GM10266 (cell line): Measurements from ENCODE around the gene TSPAN13.

Source experiments
- DNase-seq: peaks from one replicate; pipeline ENCODE4 v3.0.0; 2012; ENCODE audit errors: extremely low spot score
- CTCF ChIP-seq: IDR thresholded peaks from 2 replicates; pipeline ENCODE4 v1.5.1; 2012; ENCODE audit warnings: mild to moderate bottlenecking, low read depth; ENCODE audit not compliant: control insufficient read depth, insufficient read depth; ENCODE audit errors: missing control alignments

TSPAN13 gene

GRCh38 chr7:16747102-16747501, 6.5 kb upstream of the TSPAN13 start:
- DNase-seq: no peak
- TF ChIP-seq CTCF: no peak

GRCh38 chr7:16753932-16754855, 639 bp downstream of the TSPAN13 start:
- no peak for TF ChIP-seq CTCF
- DNase-seq: peak; percentile 33

GRCh38 chr7:16754856-16755317, 1.3 kb downstream of the TSPAN13 start:
- no peak for DNase-seq
- TF ChIP-seq CTCF: no peak

GRCh38 chr7:16755397-16755796, 1.8 kb downstream of the TSPAN13 start:
- TF ChIP-seq CTCF: no peak
- no peak for DNase-seq

DNA sequence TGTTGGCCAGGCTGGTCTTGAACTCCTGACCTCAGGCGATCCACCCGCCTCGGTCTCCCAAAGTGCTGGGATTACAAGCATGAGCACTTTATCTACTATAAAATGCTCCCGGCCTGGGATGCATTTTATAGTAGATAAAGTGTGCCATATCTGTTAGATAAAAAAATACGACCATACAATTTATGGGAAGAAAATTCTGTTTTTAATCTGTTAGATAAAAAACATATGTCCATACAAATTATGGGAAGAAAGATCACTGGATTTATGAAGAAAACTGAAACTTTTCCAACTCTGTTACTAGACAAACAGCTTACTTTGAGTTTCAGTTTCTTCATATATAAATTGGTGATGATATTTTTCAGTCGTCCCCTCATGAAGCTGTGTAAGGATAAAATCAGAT, 4.5 kb downstream of the TSPAN13 start:
- no peak for TF ChIP-seq CTCF
- no peak for DNase-seq

- no peak for TF ChIP-seq CTCF
- DNase-seq: no peak
Observed at GRCh38 chr7:16758631-16759611, 5.4 kb downstream of the TSPAN13 start.
